HuH-7 (cell line): ENCODE results near the gene NATD1.

Source experiments
- DNase-seq: peaks from one replicate; pipeline ENCODE4 v3.0.0; 2011; ENCODE audit warnings: low spot score

NATD1 gene

GRCh38 chr17:21252796-21253645 is at the start of gene NATD1:
NATD1 (minus strand) TSS chr17:21253410; CDS start chr17:21253264, 146 bp downstream.
- peak; percentile 75 for DNase-seq

DNA sequence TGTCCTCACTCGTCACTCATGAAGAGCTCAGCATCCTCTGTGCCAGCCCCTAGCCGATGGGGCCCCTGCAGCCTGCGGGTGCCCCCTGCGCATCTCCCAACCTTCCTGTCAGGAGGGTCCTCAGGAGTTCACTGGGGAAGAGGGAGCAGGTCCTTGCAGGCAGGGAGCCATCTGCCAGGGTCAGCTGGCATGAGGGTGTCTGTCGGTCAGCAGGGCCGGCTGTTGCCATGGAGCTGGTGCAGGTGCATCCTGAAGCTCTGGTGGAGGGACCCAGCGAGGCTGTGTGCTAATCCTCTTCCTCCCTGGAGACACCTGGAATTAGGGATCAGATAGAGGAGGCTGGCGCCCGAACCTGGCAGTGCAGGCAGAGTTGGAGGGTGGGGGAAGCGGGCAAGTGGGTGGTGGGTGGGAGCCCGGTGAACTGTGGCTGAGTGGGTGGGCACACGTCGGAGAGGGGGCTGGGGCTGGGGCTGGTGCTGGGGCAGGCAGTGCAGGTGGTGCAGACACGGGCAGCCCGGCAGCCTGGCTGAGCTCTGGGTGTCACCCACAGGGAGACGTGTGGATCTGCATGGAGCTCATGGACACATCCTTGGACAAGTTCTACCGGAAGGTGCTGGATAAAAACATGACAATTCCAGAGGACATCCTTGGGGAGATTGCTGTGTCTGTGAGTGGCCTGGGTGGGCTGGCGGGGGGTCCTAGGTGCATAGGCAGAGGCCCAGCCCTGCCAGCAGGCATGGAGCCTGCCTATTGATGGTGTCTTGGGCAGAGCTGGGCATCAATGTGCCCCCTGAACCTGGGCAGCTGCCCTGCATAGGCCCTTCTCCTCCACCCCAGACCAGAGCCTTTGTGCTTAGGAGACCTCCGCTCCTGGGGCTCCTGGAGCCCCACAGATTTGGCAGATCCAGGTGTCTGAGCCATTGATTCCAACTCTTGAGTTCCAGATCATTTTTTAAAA is 48.7 kb upstream of the NATD1 start:
- DNase-seq, result no peak

DNA sequence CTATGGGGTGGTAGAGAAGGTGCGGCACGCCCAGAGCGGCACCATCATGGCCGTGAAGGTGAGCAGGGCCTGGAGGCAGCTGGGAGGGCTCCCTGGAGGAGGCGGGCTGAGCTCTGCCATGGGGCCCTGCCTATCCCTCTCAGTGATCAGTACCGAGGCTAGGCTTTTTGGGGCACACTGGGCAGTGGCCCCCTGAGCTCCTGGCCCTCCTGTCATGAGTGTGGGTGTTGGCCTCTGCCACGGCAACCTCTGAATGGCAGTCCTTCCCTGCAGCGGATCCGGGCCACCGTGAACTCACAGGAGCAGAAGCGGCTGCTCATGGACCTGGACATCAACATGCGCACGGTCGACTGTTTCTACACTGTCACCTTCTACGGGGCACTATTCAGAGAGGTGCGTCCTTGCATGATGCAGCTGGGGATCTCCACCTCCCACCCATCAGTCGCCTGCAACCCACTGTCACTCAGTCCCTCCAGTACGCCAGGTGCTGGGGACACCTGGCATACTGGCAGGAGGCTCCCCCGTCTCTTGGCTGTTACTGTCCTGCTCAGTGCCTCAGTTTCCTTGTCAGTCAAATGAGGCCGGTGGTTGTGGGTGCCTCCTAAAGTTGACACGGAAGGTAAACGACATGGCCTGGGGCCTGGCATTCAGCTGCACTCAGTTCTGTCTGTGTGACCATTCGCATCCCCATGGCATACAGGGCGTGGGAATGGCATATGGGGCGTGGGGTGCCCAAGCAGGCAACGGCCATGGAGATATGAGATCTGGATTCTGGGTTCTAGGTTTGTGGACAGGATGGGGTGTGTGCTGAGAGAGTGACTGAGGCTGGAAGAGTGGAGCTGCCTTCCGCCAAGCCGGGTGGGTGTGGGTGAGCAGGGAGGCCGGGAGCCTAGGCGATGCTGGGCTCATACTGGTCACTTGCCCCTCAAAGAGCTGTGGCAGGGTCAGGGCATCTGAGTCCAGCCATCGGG is 47.7 kb upstream of the NATD1 start:
- no peak for DNase-seq

- no peak for DNase-seq
These were observed 46.9 kb upstream of the NATD1 start for GRCh38 chr17:21299981-21300600.

DNA sequence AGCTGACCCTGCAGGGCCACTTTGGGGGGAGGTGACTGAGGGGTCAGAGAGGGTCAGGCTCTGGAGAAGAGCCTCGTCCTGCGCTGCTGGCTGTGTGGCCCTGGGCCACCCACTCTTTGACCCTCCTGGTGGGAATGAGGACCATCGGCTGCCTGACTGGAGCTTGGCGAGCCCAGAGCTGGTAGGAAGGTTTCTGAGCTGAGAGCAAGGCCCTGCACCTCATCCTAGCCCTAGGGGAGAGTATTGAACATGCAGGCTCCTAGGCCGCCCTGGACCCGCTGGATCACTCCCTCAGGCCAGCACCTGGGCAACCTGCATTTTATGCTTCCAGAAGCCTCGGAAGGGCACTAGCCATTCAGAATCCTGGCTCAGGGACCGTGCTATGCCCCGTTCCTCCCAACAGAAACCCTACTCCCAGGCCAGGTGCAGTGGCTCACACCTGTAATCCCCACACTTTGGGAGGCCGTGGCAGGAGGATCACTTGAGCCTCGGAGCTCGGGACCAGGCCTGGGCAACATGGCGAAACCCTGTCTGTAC is 45.8 kb upstream of the NATD1 start:
- no peak for DNase-seq

- DNase-seq, result no peak
These were observed 45.1 kb upstream of the NATD1 start for GRCh38 chr17:21298056-21298982.

GRCh38 chr17:21297597-21297996 is 44.4 kb upstream of the NATD1 start:
- no peak for DNase-seq

DNA sequence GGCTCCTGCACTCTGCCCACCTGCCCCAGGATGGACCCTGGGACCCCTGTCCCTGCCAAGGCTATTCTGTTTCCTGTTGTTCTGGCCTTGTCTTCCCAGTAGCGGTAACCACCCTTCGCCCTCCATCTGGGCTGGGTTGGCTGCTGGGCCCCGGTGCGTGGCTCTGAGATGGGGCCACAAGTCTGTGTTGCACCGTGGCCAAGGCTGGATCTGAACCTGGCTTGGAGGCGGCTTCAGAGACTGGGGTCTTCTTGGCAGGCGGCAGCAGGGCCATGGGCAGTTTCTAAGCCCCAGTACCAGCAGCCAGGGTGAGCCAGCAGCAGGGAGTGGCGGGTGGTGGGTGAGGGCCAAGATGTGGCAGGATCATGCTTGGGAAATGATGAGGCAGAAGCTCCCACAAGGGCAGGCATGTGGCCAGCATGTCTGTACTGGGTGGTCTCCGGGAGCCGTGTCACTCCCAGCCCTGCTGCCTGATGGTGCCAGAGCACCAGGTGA is 43.9 kb upstream of the NATD1 start:
- DNase-seq, result no peak

DNA sequence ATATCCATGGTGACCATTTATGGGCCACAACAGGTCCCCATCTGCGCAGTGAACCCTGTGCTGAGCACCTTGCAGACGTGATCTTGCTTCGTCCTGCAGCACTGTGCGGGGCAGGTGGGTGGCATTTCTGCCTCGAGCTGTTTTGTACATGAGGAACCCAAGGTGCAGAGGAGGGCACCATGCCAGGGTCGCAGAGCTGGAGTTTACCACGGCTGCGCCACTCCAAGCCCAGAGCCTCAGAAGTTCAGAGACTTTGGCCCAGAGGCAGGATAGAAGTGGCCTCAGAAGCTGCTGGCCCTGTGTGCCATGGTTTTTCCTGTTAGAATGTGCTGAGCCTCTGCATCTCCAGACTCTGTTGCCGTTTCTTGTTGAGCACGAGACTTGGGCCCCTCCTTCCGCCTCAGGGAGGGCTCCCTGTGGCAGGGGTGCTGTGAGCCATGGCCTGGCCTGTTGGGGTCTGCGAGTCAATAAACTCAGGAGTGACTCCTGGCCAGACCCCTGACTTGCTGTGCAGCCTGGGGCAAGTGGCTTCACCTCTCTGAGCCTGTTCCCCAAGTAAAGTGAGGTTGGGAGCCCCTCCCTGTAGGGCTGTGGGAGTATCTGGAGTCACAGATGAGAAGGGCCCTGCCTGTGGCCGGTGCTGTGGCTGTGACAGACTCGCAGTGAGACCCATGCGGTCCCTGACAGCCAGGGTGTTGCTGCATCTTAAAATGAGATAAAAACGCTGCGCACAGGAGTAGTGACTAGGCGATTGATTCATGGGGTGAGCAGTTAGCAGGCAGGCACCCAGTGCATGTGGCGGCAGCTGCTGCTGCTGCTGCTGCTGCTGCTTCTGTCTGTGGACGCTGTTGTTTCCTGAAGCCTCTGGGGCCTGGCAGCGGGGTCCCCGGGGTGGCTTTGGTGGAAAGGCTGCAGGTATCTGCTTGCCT is 43.2 kb upstream of the NATD1 start:
- no peak for DNase-seq

DNA sequence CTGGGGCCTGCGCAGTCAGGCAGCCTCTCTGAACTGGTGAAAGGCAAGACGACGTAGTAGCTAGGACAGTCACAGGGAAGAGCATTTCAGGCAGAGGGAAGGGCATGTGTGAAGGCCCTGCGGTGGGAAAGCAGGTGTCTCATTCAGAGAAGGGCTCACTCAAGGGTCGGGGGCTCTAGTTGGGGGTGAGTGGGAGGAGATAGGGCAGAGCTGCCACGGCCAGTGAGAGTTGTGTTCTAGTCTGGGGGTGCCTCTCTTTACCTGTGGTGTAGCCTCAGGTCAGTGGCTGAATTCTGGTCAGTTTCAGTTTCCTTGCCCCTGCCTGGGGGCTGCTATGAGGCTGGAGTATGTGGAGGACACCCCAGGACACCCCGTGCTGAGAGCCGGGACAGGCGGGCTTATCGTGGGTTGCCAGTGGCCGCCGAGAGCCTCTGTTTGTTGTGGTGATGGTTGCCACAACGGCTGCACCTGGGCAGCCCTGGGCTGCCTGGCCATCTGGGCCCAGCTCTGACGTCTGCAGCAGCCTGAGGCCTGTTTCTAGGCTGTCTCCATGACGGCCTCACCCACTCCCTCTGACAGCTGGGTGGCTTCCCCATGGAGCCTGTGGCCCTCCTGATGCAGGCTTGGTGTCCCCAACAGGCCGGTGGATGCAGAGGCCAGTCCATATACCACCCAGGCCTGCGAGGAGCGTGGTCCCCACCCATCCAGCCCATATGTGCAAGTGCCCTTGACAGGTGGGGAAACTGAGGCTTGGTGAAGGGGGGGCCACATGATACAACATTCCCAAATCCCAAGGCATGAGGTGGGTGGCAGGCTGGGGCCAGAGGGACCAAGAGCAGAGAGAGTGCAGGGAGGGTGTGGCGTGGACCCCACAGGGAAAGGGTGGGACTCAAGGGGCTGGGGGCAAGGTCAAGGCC is 42.1 kb upstream of the NATD1 start:
- no peak for DNase-seq

- no peak for DNase-seq
These were observed 41.3 kb upstream of the NATD1 start for GRCh38 chr17:21294321-21295035.

- no peak for DNase-seq
These were observed 40.6 kb upstream of the NATD1 start for GRCh38 chr17:21293831-21294210.

- no peak for DNase-seq
These were observed 39.9 kb upstream of the NATD1 start for GRCh38 chr17:21292867-21293830.

GRCh38 chr17:21291862-21292261 is 38.7 kb upstream of the NATD1 start:
- no peak for DNase-seq

GRCh38 chr17:21291357-21291756 is 38.1 kb upstream of the NATD1 start:
- DNase-seq, result no peak
